Esophagus squamous epithelium (tissue), 4 donors: ENCODE data around the gene ELN.

Source experiments
- CTCF ChIP-seq, 6 experiments: fragments of 450-650 bp in 4 of 6; fragments of 200-600 bp in 2 of 6; sonication (generic) in 2 of 6; IDR thresholded peaks; one replicate each; pipeline ENCODE4 v1.5.1; 2016 to 2019; ENCODE audit warnings: antibody characterized with exemption in 6 of 6, mild to moderate bottlenecking in 4 of 6, moderate library complexity in 4 of 6
- POLR2A ChIP-seq, 4 donors: fragments of 450-650 bp; IDR thresholded peaks; one replicate each; pipeline ENCODE4 v1.6.1; 2017; ENCODE audit warnings: antibody characterized with exemption in 4 of 4, mild to moderate bottlenecking in 4 of 4, moderate library complexity in 3 of 4

DNA sequence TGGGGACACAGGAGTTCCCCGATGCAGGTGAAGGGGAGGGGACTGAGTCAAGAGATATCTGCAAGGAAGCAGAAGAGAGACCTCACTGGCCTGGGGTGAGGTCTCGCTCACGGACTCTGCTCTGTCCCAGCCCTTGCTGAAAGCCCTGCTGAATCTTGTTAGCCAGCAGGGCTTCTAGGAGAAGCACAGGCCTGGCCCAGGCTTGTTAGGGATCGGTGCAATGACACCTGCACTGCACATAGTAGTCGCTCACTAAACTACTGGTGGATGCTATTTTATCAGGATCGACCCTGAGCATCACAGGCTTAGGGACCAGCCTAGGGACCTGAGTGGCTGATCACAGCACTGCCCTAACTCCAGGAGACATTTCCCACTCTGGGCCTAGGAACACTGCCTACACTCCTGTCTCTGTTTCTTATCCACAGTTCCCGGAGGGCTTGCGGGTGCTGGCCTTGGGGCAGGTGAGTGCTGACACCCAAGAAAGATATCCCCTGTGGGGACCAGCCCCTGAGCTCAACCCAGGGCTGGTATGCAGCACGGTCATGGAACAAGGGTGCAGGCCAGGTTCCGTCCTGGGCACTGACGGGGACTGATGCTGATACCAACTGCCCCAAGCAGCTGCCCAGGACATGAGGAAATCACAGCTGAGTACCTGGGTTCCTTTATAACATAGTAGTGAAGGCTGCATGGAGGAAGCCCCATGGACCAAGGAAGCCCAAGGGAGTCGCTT lies 13.0 kb downstream of the ELN start:
- TF ChIP-seq CTCF (IDR thresholded peaks at IDR 0.05) (no peak), POLR2A (IDR thresholded peaks at IDR 0.05) (no peak)
